GM06990 (cell line): Measurements from ENCODE around the gene CYFIP1.
"Not testable (repeated sequence)": the region's sequence is repeated elsewhere in the genome, so short reads cannot be mapped to it uniquely, and the experiment has no call there.

Experiments
- DNase-seq: peaks from one replicate; pipeline ENCODE4 v3.0.0-alpha.2; 2011; ENCODE audit not compliant: insufficient read length; ENCODE audit errors: extremely low read depth
- H3K27me3 ChIP-seq: replicated peaks from 2 replicates; pipeline ENCODE4 v1.6.0; 2011; ENCODE audit warnings: low read length; ENCODE audit not compliant: control insufficient read depth, insufficient read depth
- H3K36me3 ChIP-seq: 2 replicates; pipeline ENCODE4 v1.5.1; 2011; ENCODE audit warnings: low read length; ENCODE audit not compliant: control insufficient read depth, insufficient read depth
- H3K4me3 ChIP-seq: replicated peaks from 2 replicates; pipeline ENCODE4 v1.5.1; 2011; ENCODE audit warnings: low read depth, mild to moderate bottlenecking, control low read depth, low read length
- TF ChIP-seq, protein P1 (sequence below): IDR thresholded peaks from 2 replicates; pipeline ENCODE4 v1.5.1; 2011; ENCODE audit warnings: low read length, control low read depth, mild to moderate bottlenecking, inconsistent platforms; ENCODE audit not compliant: insufficient read depth, poor library complexity, severe bottlenecking

CYFIP1 gene

DNA sequence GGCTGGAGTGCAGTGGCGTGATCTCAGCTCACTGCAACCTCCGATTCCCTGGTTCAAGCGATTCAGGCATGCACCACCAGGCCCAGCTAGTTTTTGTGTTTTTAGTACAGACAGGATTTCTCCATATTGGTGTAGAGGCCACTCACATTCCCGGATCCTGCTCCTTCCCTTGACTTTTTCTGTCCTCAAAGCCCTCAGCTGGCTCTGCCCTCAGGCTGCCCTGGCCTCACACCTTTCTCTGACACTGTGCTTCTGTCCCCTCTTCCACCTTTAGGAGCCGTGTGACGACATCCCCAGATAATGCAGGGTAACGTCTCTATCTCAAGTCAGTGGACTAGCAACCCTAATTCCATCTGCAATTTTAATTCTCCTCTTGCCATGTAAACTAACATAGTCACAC is 8.6 kb upstream of the CYFIP1 start:
- TF ChIP-seq, protein P1, sequence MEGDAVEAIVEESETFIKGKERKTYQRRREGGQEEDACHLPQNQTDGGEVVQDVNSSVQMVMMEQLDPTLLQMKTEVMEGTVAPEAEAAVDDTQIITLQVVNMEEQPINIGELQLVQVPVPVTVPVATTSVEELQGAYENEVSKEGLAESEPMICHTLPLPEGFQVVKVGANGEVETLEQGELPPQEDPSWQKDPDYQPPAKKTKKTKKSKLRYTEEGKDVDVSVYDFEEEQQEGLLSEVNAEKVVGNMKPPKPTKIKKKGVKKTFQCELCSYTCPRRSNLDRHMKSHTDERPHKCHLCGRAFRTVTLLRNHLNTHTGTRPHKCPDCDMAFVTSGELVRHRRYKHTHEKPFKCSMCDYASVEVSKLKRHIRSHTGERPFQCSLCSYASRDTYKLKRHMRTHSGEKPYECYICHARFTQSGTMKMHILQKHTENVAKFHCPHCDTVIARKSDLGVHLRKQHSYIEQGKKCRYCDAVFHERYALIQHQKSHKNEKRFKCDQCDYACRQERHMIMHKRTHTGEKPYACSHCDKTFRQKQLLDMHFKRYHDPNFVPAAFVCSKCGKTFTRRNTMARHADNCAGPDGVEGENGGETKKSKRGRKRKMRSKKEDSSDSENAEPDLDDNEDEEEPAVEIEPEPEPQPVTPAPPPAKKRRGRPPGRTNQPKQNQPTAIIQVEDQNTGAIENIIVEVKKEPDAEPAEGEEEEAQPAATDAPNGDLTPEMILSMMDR = no peak
- no peak for DNase-seq
- no peak overlapping the region for H3K4me3 ChIP-seq
- no peaks in the 10 kb centered on the region for H3K36me3 ChIP-seq
- H3K27me3 ChIP-seq = no peaks in the 10 kb centered on the region

DNA sequence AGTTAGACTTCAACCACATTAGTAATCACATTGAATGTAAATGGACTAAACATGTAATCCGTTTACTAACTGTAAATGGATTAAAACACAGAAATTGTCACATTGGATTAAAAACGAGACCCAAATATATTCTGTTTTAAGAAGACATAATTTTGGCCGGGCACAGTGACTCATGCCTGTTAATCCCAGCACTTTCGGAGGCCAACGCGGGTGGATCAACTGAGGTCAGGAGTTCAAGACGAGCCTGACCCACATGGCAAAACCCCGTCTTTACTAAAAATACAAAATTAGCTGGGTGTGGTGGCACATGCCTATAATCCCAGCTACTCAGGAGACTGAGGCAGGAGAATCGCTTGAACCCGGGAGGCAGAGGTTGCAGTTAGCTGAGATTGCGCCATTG is 1.8 kb upstream of the CYFIP1 start:
- H3K36me3 ChIP-seq, DNase-seq, H3K27me3 ChIP-seq, H3K4me3 ChIP-seq: not testable (repeated sequence)

DNA sequence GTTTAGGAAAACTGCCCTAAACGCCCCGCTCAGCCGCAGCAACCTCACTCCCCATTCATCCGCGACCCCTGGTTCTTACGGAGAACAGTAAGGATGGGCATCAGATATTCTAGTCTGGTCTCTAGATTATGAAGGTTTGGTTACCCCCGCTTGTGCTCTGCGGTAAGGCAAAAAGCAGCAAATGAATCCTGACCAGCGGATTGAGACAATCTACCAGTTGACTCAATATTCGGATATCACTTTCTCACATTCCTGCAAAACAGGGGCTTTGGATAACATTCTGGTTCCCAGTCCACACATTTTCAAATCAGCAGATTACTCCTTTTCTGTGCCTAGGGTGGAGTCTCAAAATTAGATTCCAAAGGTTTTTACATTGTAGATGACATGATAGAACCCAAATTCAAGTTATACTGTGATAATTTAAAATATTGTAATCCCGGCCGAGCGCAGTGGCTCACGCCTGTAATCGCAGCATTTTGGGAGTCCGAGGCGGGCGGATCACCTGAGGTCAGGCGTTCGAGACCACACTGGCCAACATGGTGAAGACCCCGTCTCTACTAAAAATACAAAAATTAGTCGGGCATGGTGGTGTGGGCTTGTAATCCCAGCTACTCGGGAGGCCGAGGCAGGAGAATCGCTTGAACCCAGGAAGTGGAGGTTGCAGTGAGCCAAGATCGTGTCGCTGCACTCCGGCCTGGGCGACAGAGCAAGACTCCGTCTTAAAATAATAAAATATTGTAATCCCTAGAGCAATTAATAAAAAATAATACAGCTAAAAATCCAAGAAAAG is 1.1 kb upstream of the CYFIP1 start:
- Histone ChIP-seq H3K4me3 (peak overlapping the region; percentile 88), H3K36me3 (no peaks in the 10 kb centered on the region), H3K27me3 (no peaks in the 10 kb centered on the region)
- TF ChIP-seq, protein P1 = no peak
- no peak for DNase-seq

DNA sequence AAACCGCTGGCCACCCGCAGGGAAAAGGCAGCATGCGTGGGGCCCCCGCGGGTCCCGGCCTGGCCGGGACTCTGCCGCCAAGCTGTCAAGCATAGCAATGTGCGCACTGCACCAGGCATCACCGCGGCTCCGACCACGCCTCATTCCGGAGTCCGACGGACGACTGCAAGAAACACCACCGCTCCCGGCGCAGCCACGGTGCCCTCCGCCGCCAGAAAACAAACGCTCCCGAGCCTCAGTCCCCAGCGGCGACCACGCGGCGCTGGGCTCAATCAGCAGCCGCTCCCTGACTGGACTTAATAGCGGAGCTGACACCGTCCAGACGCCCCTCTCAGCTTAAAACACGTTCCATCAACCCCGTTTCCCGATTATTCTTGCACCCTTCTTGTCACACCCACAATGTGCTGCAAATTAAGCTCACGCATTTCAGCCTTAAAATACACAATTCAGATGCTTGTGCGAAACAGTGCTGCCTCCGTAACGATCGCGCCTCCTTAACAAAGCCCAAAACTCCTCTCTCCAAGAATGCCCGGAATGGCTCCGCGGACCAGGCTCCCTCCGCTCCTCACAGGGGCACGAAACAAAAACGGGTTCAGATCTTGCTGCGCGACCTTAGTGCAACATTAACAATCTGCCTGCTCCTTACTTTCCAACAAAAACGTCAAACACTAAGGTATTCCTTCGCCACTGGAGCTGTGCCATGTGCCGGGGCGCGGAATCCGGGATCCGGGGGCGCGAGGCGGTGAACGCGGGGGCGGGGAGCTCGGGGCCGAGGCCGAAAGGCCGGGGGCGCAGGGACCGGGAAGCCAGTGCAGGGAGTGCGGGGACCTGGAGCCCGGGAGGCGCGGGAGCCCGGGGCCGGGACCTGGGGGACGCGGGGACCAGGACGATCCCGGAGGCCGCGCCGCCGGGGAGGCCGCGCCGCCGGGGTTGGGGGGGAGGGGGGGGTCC is 655 bp downstream of the CYFIP1 start:
- H3K4me3 ChIP-seq = peak overlapping the region; percentile 88
- peak; percentile 66 for DNase-seq
- H3K36me3 ChIP-seq = no peaks in the 10 kb centered on the region
- no peaks in the 10 kb centered on the region for H3K27me3 ChIP-seq
- TF ChIP-seq, protein P1 = peak; percentile 6

DNA sequence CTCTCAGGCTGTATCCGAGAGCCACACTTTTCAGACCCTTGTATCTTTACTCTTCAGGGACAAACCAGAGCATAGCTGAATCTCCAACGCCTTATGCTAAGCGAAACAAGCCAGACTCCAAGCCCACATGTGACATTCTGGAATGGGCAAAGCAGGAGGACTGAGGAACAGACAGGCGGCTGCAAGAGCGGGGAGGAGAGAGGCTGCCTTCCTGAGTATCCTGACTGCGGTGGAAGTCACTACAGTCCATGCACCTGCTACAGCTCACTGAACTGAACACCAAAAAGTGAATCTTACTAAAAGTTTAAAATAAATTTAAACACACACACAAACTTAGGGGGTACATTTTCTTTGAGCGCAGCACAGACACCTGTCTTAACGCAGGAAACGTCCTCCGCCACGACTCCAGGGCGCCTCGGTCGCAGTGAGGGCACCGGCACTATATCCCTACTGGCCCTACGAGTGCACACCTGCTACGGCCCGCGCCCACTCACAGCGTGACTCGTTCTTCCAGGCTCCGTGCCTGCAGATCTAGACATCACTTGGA is 1.4 kb downstream of the CYFIP1 start:
- TF ChIP-seq, protein P1 = no peak
- no peaks in the 10 kb centered on the region for H3K27me3 ChIP-seq
- DNase-seq = no peak
- no peaks in the 10 kb centered on the region for H3K36me3 ChIP-seq
- peak overlapping the region; percentile 88 for H3K4me3 ChIP-seq

DNA sequence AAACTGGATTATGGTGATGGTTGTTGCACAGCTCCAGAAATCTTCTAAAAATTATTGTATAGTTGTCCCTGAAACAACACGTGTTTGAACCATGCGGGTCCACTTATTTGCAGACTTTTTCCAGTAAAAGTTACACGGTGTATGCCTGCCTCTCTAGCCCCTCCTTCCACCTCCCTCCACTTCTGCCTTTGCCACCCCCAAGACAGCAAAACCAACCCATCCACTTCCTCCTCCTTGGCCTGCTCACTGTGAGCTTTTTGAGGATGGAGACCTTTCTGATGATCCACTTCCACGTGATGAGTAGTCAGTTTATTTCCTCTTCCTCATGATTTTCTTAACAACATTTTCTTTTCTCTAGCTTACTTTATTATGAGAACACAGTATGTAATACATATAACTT is 5.4 kb downstream of the CYFIP1 start:
- Histone ChIP-seq H3K4me3 (no peak overlapping the region), H3K27me3 (no peaks in the 10 kb centered on the region), H3K36me3 (no peaks in the 10 kb centered on the region)
- DNase-seq = no peak
- TF ChIP-seq, protein P1 = no peak
